ENCODE results near the gene ARHGEF37.

The ARHGEF37 gene

GRCh38 chr5:149543361-149544027 is 37.8 kb upstream of the ARHGEF37 start:
- TF ChIP-seq, protein P1, sequence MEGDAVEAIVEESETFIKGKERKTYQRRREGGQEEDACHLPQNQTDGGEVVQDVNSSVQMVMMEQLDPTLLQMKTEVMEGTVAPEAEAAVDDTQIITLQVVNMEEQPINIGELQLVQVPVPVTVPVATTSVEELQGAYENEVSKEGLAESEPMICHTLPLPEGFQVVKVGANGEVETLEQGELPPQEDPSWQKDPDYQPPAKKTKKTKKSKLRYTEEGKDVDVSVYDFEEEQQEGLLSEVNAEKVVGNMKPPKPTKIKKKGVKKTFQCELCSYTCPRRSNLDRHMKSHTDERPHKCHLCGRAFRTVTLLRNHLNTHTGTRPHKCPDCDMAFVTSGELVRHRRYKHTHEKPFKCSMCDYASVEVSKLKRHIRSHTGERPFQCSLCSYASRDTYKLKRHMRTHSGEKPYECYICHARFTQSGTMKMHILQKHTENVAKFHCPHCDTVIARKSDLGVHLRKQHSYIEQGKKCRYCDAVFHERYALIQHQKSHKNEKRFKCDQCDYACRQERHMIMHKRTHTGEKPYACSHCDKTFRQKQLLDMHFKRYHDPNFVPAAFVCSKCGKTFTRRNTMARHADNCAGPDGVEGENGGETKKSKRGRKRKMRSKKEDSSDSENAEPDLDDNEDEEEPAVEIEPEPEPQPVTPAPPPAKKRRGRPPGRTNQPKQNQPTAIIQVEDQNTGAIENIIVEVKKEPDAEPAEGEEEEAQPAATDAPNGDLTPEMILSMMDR (IDR thresholded peaks at IDR 0.05; ENCODE audit: low read depth, low read length), result no peak
- no peak overlapping the region for H3K4me3 ChIP-seq (replicated peaks in 1 of 2; ENCODE audit: low read depth in 2 of 2, low read length in 2 of 2)
- DNase-seq (ENCODE audit: low read depth in 2 of 2), result peak in 1 of 2 donors; percentile 52

- no peak for DNase-seq (ENCODE audit: low read depth in 2 of 2)
- no peak overlapping the region for H3K4me3 ChIP-seq (replicated peaks in 1 of 2; ENCODE audit: low read depth in 2 of 2, low read length in 2 of 2)
- TF ChIP-seq, protein P1 (IDR thresholded peaks at IDR 0.05; ENCODE audit: low read depth, low read length), result no peak
Measured at GRCh38 chr5:149544028-149544420, 37.3 kb upstream of the ARHGEF37 start.

GRCh38 chr5:149545327-149545726 is 36.0 kb upstream of the ARHGEF37 start:
- TF ChIP-seq, protein P1 (IDR thresholded peaks at IDR 0.05; ENCODE audit: low read depth, low read length), result no peak
- no peak for DNase-seq (ENCODE audit: low read depth in 2 of 2)
- H3K4me3 ChIP-seq (replicated peaks in 1 of 2; ENCODE audit: low read depth in 2 of 2, low read length in 2 of 2), result no peak overlapping the region

DNA sequence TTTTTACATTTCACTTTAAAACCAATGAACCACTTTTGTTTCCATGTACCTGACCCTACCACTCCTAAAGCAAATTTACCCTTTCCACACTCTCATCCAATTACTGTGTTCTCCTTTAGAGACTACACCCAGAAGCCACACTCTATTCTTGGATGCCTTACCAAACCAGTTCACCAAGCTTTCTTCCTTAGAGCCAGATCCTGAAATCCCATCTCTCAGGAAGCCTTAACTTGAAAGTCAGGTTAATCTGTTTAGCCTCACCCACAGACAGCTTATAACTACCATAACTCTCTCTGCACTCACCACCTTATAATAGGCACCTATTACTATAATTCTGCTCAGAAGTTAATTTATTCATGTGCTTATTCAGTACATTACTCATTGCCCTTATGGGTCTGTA is 34.3 kb upstream of the ARHGEF37 start:
- TF ChIP-seq, protein P1 (IDR thresholded peaks at IDR 0.05; ENCODE audit: low read depth, low read length), result no peak
- H3K4me3 ChIP-seq (replicated peaks in 1 of 2; ENCODE audit: low read depth in 2 of 2, low read length in 2 of 2), result no peak overlapping the region
- DNase-seq (ENCODE audit: low read depth in 2 of 2), result peak in 1 of 2 donors; percentile 13

DNA sequence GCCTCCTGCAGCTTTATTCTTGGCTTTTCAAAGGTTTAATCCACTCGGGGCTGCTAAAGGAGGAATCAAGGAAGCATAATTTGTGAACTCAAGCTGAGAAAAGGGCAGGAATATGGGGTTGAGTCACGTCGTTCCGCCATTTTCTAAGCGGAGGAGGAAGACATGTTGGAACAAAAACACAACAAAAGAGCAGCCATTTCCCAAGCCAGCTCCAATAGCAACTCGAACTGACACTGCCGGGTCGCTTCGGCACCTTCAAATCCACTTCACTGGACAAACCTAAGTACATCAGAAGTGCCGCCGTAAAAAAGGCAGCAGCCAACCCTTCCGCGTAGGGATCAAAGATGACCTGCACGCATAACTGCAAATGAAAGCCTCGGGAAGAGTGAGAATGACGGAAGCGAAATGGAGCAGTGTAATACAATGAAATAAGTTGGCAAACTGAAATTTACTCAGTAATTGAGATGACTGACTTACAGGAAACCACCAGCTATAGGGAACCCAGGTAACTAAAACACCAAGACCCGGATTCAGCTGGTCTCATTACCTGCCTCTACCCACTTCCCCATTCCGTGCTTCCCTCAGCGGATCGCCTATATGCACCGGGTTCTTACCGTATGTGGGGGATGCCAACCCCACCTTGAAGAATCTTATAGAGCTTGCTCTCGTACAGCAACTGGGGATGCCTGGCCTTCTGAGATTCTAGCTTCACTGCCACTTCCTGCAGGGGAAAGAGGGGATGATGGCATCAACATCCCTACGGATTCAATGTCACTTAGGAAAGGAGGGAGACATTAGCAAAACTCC is 31.6 kb upstream of the ARHGEF37 start:
- TF ChIP-seq, protein P1 (IDR thresholded peaks at IDR 0.05; ENCODE audit: low read depth, low read length), result no peak
- H3K4me3 ChIP-seq (replicated peaks in 1 of 2; ENCODE audit: low read depth in 2 of 2, low read length in 2 of 2), result peak overlapping the region; percentile 78 to 87
- peak; percentile 55 to 60 for DNase-seq (ENCODE audit: low read depth in 2 of 2)

DNA sequence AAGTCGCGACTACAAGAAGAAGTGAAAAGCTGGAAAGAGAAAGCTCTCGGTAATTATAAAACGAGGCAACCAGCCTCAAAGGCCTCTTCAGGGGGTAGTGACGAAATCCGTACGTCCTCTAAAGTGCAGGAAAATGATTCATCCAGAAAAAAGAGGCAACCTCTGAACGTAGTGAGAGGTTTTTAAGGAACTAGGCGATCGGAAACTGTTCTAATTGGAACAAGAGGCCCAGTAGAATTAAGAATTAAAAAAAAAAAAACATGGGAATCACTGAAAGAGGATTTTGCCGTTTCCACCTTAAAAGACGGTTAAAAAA is 31.1 kb upstream of the ARHGEF37 start:
- TF ChIP-seq, protein P1 (IDR thresholded peaks at IDR 0.05; ENCODE audit: low read depth, low read length), result no peak
- DNase-seq (ENCODE audit: low read depth in 2 of 2), result peak; percentile 71 to 82
- peak overlapping the region; percentile 78 to 87 for H3K4me3 ChIP-seq (replicated peaks in 1 of 2; ENCODE audit: low read depth in 2 of 2, low read length in 2 of 2)
